ENCODE results near the gene RAB26. TPM values are rescaled to one million over a fixed set of nuclear protein-coding genes. Genes with fewer than 3 reads are reported as not detected.

RAB26 gene
- total RNA-seq, 1 donor from 2014 or later, result not detected

DNA sequence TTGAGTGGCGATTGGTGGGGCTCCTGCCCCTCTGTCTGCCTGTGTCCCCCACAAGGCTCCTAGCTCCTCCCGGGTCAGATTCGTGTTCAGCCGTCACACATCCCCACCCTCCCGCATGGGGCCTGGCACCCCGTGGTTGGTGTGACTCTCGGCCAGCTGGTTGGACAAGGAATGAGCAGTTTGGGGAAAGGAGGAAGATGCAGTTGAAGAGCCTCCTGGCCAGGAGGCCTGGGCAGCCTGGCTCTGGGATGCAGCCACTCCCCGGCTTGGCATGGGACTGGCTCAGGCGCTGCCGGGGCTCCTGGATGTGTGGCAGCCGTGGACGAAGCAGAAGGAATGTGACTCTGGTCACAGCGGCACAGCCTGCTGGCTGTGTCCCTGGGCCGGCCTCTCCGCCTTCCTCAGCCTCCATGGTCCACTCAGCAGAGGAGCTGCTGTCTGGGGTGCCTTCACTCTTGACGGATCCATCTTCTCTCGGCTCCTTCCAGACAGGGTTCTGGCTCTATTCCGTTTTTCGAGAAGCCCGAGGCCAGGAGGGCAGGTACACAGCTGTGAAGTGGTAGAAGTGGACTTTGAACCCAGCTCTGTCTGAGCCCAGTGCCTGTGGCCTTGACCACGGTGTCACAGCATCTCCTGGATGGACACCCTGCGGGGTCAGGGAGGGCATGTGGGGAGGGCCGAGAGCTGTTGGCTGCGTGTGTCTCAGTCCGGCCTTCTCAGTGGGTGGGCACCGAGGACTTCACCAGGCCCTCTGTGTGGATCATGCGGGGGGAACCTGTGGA, 9.2 kb downstream of the RAB26 start:
- Histone ChIP-seq H3K9me3 (no peaks in the 10 kb centered on the region), H3K27me3 (no peaks in the 10 kb centered on the region), H3K4me3 (peak overlapping the region in 1 of 2 donors; percentile 78), H3K27ac (peak overlapping the region; percentile 74 to 81), H3K4me1 (peaks cover 24 to 46% of the 10 kb centered on the region in 2 donors), H3K36me3 (no peaks in the 10 kb centered on the region)
- TF ChIP-seq, protein P1, sequence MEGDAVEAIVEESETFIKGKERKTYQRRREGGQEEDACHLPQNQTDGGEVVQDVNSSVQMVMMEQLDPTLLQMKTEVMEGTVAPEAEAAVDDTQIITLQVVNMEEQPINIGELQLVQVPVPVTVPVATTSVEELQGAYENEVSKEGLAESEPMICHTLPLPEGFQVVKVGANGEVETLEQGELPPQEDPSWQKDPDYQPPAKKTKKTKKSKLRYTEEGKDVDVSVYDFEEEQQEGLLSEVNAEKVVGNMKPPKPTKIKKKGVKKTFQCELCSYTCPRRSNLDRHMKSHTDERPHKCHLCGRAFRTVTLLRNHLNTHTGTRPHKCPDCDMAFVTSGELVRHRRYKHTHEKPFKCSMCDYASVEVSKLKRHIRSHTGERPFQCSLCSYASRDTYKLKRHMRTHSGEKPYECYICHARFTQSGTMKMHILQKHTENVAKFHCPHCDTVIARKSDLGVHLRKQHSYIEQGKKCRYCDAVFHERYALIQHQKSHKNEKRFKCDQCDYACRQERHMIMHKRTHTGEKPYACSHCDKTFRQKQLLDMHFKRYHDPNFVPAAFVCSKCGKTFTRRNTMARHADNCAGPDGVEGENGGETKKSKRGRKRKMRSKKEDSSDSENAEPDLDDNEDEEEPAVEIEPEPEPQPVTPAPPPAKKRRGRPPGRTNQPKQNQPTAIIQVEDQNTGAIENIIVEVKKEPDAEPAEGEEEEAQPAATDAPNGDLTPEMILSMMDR (IDR thresholded peaks at IDR 0.05), result no peak
- no peak for DNase-seq (ENCODE audit: low spot score in 2 of 2)
- intact Hi-C loops (cut with DNase I), result loop anchor here (10.0 kb wide), 1 partner anchor 293 kb away; no protein-coding TSS in a partner anchor

DNA sequence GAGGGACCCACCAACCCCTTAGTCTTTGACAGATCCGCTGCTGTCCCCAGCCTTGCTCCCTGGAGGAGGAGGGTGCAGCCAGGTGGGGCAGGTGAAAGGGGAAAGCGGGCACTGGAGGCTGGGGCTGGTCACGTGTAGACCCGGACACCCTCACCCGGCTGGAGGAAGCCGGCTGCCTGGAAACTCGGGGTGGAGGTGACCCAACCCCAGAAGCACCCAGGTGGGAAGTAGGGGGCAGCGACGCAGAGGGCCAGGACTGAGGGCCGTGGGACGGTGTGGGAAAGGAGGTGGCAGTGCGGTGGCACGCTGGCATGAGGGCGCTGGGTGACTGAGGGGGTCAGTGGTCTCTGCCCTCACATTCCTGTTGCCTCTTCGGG, 9.8 kb downstream of the RAB26 start:
- DNase-seq (ENCODE audit: low spot score in 2 of 2), result no peak
- Histone ChIP-seq H3K36me3 (no peaks in the 10 kb centered on the region), H3K4me3 (no peak overlapping the region), H3K27ac (peak overlapping the region; percentile 60 to 81), H3K27me3 (no peaks in the 10 kb centered on the region), H3K4me1 (peaks cover 18 to 40% of the 10 kb centered on the region in 2 donors), H3K9me3 (no peaks in the 10 kb centered on the region)
- TF ChIP-seq, protein P1 (IDR thresholded peaks at IDR 0.05), result no peak
- intact Hi-C loops (cut with DNase I), result loop anchor here (10.0 kb wide), 1 partner anchor 293 kb away; no protein-coding TSS in a partner anchor

DNA sequence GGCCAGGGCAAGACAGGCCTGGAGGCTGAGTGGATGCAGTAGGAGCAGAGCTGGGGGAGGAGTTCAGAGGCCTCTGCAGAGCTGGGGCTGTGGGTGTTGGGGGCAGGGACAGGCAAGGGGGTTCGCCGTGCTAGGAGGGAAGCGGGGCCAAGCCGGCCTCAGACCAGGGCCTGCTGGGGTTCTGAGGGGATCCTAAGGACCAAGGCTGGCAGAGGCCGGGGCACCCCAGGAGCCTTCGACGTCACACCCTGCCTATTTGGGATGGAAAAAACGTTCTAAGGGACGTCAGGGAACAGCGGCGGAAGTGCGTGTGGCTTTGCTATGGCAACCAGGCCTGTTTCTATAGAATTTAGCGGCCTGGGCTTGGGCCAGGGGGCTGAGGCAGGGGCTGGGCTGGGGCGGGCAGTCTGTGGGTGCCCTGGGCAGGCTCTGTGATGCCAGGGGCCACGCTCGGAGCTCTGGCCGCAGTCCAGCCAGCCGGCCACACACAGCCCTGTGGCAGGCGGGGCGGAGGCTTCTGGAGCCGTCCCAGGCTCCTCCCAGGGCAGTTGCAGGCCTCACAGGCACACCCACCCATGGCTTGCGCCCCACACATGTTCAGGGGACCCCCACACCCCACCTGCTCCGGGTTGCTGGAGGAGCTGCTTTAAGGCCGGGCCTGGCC, 10.9 kb downstream of the RAB26 start:
- H3K27ac ChIP-seq, result peak overlapping the region; percentile 60 to 81
- intact Hi-C loops (cut with DNase I), result loop anchor here (10.0 kb wide), 1 partner anchor 295 kb away; no protein-coding TSS in a partner anchor

DNA sequence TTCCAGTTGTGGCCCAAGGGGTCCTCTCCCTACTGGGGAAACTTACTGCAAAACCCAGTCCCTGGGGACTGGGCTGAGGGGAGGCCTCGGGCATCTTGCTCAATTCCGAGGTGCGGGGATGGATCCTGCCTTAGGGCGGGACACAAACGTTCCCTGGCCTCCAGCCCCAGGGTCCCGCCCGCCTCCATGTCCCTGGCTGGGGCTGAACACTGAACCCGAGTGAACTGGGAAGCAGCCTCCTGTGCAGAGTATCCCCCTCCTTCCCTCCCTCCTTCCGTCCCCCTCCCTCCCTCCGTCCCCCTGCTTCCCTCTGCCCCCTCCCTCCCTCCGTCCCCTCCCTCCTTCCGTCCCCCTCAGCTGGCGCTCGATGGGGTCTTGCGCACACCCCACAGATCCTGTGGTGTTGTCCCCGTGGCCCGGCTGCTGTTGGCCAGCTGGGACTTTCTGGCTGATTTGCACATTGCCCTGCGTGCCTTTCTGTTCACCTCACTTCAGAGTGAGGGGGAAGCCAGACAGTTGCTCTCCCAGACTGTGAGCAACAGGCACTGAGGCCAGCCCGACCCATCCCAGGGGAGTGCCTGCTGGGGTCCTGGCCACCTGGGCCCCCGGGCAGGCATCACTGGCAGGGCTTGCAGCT, 12.6 kb downstream of the RAB26 start:
- H3K4me3 ChIP-seq, result no peak overlapping the region
- peak overlapping the region; percentile 42 to 62 for H3K27ac ChIP-seq
- intact Hi-C loops (cut with DNase I), result no loop called here
- H3K36me3 ChIP-seq, result peaks cover 4 to 5% of the 10 kb centered on the region in 2 donors
- peak in 1 of 2 donors; percentile 75 for DNase-seq (ENCODE audit: low spot score in 2 of 2)
- no peaks in the 10 kb centered on the region for H3K27me3 ChIP-seq
- peaks cover 8 to 29% of the 10 kb centered on the region in 2 donors for H3K4me1 ChIP-seq
- TF ChIP-seq, protein P1 (IDR thresholded peaks at IDR 0.05), result no peak
- no peaks in the 10 kb centered on the region for H3K9me3 ChIP-seq

More for the DNA sequence above, 10.9 kb downstream of the RAB26 start:
- TF ChIP-seq, protein P1 (IDR thresholded peaks at IDR 0.05), result no peak
- DNase-seq (ENCODE audit: low spot score in 2 of 2), result peak in 1 of 2 donors; percentile 76
- Histone ChIP-seq H3K4me1 (peaks cover 10 to 31% of the 10 kb centered on the region in 2 donors), H3K9me3 (no peaks in the 10 kb centered on the region), H3K27me3 (no peaks in the 10 kb centered on the region), H3K36me3 (no peaks in the 10 kb centered on the region), H3K4me3 (peak overlapping the region in 1 of 2 donors; percentile 36)

DNA sequence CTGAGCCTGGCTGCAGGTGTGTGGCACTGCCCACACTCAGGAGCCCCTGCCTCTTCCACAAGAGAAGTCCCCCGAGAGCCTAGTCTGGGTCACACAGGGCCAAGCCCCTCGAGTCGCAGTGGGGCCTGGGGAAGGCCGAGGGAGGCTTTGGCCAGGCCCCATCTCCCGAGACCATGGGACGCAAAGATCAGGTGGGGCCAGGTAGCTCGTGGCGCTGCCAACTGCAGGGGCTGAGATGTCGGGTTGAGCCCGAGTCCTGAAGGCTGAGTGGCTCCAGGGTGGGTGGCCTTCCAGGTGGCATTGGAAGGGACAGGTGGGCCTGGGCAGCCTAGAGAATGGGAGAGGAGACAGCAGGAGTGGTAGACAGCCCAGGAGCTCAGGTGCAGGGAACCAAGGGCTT, 13.5 kb downstream of the RAB26 start:
- H3K27ac ChIP-seq, result peak overlapping the region; percentile 42 to 51
- no peak overlapping the region for H3K4me3 ChIP-seq
- TF ChIP-seq, protein P1 (IDR thresholded peaks at IDR 0.05), result no peak
- peaks cover 2 to 21% of the 10 kb centered on the region in 2 donors for H3K4me1 ChIP-seq
- no peaks in the 10 kb centered on the region for H3K9me3 ChIP-seq
- peaks cover 10 to 13% of the 10 kb centered on the region in 2 donors for H3K36me3 ChIP-seq
- intact Hi-C loops (cut with DNase I), result no loop called here
- H3K27me3 ChIP-seq, result no peaks in the 10 kb centered on the region
- no peak for DNase-seq (ENCODE audit: low spot score in 2 of 2)
